ENCODE results near the gene ATP6V0C.

- TF ChIP-seq CTCF (optimal IDR thresholded peaks at IDR 0.05 in 1 of 3, IDR thresholded peaks at IDR 0.05 in 1 of 3, conservative IDR thresholded peaks at IDR 0.05 in 1 of 3; ENCODE audit: extremely low read depth in 1 of 3, insufficient read depth in 2 of 3, low read length in 3 of 3) (no peak), EZH2 (IDR thresholded peaks at IDR 0.05; ENCODE audit: low read length) (no peak)
These were observed 17.6 kb downstream of the ATP6V0C start, which contains the start of gene CEMP1 for GRCh38 chr16:2531371-2531695.

Measured in keratinocyte (primary cell).